Effector CD8-positive, alpha-beta T cell (primary cell): ENCODE measurements around the gene ST8SIA4.

Source experiments
- DNase-seq: peaks from one replicate; lab custom pipeline; 2025; lab: John Stamatoyannopoulos, UW

The ST8SIA4 gene

GRCh38 chr5:100832252-100833230 lies 70.5 kb downstream of the ST8SIA4 start:
- no peak for DNase-seq

GRCh38 chr5:100828898-100829356 lies 74.2 kb downstream of the ST8SIA4 start:
- DNase-seq = no peak

- no peak for DNase-seq
These were observed 74.8 kb downstream of the ST8SIA4 start for GRCh38 chr5:100828071-100828897.

GRCh38 chr5:100827481-100827889 lies 75.6 kb downstream of the ST8SIA4 start:
- no peak for DNase-seq

- no peak for DNase-seq
These were observed 76.9 kb downstream of the ST8SIA4 start for GRCh38 chr5:100826133-100826532.

GRCh38 chr5:100824635-100825034 lies 78.4 kb downstream of the ST8SIA4 start:
- no peak for DNase-seq

GRCh38 chr5:100823812-100824211 lies 79.3 kb downstream of the ST8SIA4 start:
- no peak for DNase-seq

- DNase-seq = no peak
These were observed 81.3 kb downstream of the ST8SIA4 start for GRCh38 chr5:100821751-100822150.

- DNase-seq = no peak
These were observed 84.7 kb downstream of the ST8SIA4 start for GRCh38 chr5:100818340-100818739.

- DNase-seq = no peak
These were observed 99.7 kb downstream of the ST8SIA4 start for GRCh38 chr5:100803397-100803796.

- no peak for DNase-seq
These were observed 100.9 kb downstream of the ST8SIA4 start for GRCh38 chr5:100802208-100802607.

GRCh38 chr5:100800562-100800961 lies 102.5 kb downstream of the ST8SIA4 start:
- no peak for DNase-seq

- no peak for DNase-seq
These were observed 103.9 kb downstream of the ST8SIA4 start for GRCh38 chr5:100799166-100799565.

GRCh38 chr5:100797861-100798260 lies 105.2 kb downstream of the ST8SIA4 start:
- no peak for DNase-seq

GRCh38 chr5:100796851-100797250 lies 106.2 kb downstream of the ST8SIA4 start:
- DNase-seq = no peak

GRCh38 chr5:100794844-100795243 lies 108.2 kb downstream of the ST8SIA4 start:
- DNase-seq = no peak

- no peak for DNase-seq
These were observed 108.9 kb downstream of the ST8SIA4 start for GRCh38 chr5:100794218-100794617.

GRCh38 chr5:100792781-100793180 lies 110.3 kb downstream of the ST8SIA4 start:
- DNase-seq = no peak

- no peak for DNase-seq
These were observed 111.7 kb downstream of the ST8SIA4 start for GRCh38 chr5:100791391-100791790.

GRCh38 chr5:100790951-100791350 lies 112.1 kb downstream of the ST8SIA4 start:
- DNase-seq = no peak

GRCh38 chr5:100790170-100790665 lies 112.9 kb downstream of the ST8SIA4 start:
- no peak for DNase-seq

- DNase-seq = no peak
These were observed 113.4 kb downstream of the ST8SIA4 start for GRCh38 chr5:100789694-100790093.
